ENCODE data around the gene YIF1A. TPM values are rescaled to one million over a fixed set of nuclear protein-coding genes. Genes with fewer than 3 reads are reported as not detected.

YIF1A gene
- total RNA-seq, 4 donors from 2014 or later: 60.6 to 99.7 (median 72.3) TPM

GRCh38 chr11:66285250-66285947 lies 3.5 kb downstream of the YIF1A start:
- Histone ChIP-seq H3K27me3 (no peaks in the 10 kb centered on the region), H3K36me3 (no peaks in the 10 kb centered on the region), H3K27ac (no peak overlapping the region), H3K9me3 (no peaks in the 10 kb centered on the region), H3K4me1 (peaks cover 23 to 37% (median 27%) of the 10 kb centered on the region in 4 donors), H3K4me3 (no peak overlapping the region)
- in situ Hi-C loops (cut with MboI; ENCODE audit: low pct_ligation_motif_present in 1 of 4, low pct_unique_long_range_greater_than_20kb in 1 of 4, low sequenced_read_pairs in 3 of 4) (loop anchor here in 1 of 4 donors (10.0 kb wide), 1 partner anchor 61 kb away; no protein-coding TSS in a partner anchor), intact Hi-C loops (cut with DNase I; ENCODE audit: low total_unique reads) (loop anchor here (10.0 kb wide), 1 partner anchor 61 kb away; no protein-coding TSS in a partner anchor)
- DNase-seq: no peak
- WGBS, 2 donors (ENCODE audit: low coverage in 1 of 2): 92% methylated on average over 13 of the region's 13 CpGs; no CpG with 5 or more reads in 1 of the 2 donors
- TF ChIP-seq, protein P1, sequence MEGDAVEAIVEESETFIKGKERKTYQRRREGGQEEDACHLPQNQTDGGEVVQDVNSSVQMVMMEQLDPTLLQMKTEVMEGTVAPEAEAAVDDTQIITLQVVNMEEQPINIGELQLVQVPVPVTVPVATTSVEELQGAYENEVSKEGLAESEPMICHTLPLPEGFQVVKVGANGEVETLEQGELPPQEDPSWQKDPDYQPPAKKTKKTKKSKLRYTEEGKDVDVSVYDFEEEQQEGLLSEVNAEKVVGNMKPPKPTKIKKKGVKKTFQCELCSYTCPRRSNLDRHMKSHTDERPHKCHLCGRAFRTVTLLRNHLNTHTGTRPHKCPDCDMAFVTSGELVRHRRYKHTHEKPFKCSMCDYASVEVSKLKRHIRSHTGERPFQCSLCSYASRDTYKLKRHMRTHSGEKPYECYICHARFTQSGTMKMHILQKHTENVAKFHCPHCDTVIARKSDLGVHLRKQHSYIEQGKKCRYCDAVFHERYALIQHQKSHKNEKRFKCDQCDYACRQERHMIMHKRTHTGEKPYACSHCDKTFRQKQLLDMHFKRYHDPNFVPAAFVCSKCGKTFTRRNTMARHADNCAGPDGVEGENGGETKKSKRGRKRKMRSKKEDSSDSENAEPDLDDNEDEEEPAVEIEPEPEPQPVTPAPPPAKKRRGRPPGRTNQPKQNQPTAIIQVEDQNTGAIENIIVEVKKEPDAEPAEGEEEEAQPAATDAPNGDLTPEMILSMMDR (IDR thresholded peaks at IDR 0.05): no peak
- no peak for TF ChIP-seq EP300 (IDR thresholded peaks at IDR 0.05; ENCODE audit: low read depth)
- no peak for TF ChIP-seq POLR2AphosphoS5 (IDR thresholded peaks at IDR 0.05)
- no peak for TF ChIP-seq POLR2A (IDR thresholded peaks at IDR 0.05)

DNA sequence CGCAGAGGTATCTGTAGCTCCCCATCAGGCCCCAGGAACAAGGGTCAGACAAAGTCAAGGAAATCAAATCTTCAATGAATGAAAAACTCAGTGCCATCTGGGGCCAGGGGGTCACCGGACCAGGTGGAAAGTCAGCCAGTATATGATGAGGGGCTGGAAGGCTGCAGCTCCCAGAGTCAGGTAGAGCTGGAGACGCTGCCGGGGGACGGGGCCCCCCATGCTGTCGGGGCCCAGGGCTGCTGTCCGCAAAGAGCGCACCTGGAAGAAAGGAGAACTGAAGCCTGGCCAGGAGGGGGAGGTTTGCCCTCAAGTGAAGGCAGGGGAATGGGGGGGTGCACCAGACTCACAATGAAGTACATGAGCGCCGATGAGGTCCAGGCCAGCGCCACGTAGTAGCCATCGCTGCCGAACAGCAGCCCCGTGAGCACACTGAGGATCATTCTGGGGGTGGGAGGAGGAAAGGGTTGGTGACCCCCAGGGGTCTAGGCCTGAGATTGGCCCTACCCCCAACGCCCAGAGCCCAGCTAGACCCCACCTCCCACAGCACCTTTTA lies 4.3 kb downstream of the YIF1A start:
- DNase-seq: no peak
- Histone ChIP-seq H3K4me1 (peaks cover 17 to 29% (median 21%) of the 10 kb centered on the region in 4 donors), H3K27ac (no peak overlapping the region), H3K36me3 (no peaks in the 10 kb centered on the region), H3K9me3 (no peaks in the 10 kb centered on the region), H3K4me3 (no peak overlapping the region), H3K27me3 (no peaks in the 10 kb centered on the region)
- TF ChIP-seq POLR2AphosphoS5 (IDR thresholded peaks at IDR 0.05): no peak
- TF ChIP-seq EP300 (IDR thresholded peaks at IDR 0.05; ENCODE audit: low read depth): no peak
- TF ChIP-seq, protein P1 (IDR thresholded peaks at IDR 0.05): no peak
- no peak for TF ChIP-seq POLR2A (IDR thresholded peaks at IDR 0.05)
- intact Hi-C loops (cut with DNase I; ENCODE audit: low total_unique reads) (loop anchor here (10.0 kb wide), 1 partner anchor 60 kb away; no protein-coding TSS in a partner anchor), in situ Hi-C loops (cut with MboI; ENCODE audit: low pct_ligation_motif_present in 1 of 4, low pct_unique_long_range_greater_than_20kb in 1 of 4, low sequenced_read_pairs in 3 of 4) (loop anchor here in 1 of 4 donors (10.0 kb wide), 1 partner anchor 60 kb away; no protein-coding TSS in a partner anchor)
- 85 to 100% methylated on average over 3 to 16 of the region's 16 CpGs for WGBS, 2 donors (ENCODE audit: low coverage in 1 of 2)

DNA sequence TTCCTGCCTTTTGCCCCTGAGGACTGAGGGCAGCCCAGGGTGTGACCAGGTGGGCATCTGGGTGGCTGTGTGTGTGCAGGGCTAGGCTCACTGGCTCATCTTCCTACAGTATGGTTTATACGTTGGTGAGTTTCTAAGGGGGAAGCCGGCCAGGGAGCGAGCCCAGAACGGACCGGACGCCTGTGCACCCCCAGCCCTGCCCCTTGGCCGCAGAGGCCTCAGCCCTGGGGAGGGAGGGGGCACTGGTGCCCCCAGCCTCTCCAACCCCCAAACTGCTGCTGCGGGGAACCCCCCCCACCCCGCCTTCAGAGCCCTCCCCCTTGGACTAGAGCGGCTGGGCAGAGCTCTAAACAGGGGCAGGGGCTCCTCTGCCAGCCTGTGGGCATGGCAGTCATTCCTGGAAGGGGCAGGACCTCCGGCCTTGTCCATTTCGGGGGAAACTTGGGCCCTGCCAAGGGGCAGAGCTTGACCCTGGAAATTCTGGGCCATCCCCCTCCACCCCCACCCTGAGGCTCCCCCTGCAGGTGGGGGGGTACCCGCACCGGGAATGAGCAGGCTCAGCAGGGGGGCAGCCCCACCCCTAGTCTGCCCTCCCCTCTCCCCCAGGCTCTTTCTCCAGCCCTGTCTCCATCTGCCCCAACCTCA lies 5.4 kb downstream of the YIF1A start:
- in situ Hi-C loops (cut with MboI; ENCODE audit: low pct_ligation_motif_present in 1 of 4, low pct_unique_long_range_greater_than_20kb in 1 of 4, low sequenced_read_pairs in 3 of 4): loop anchor here in 1 of 4 donors (10.0 kb wide), 1 partner anchor 59 kb away; no protein-coding TSS in a partner anchor
- no peaks in the 10 kb centered on the region for H3K36me3 ChIP-seq
- TF ChIP-seq POLR2AphosphoS5 (IDR thresholded peaks at IDR 0.05): no peak
- TF ChIP-seq POLR2A (IDR thresholded peaks at IDR 0.05): no peak
- TF ChIP-seq, protein P1 (IDR thresholded peaks at IDR 0.05): no peak
- no peak for TF ChIP-seq EP300 (IDR thresholded peaks at IDR 0.05; ENCODE audit: low read depth)
- H3K27ac ChIP-seq: no peak overlapping the region
- no peaks in the 10 kb centered on the region for H3K9me3 ChIP-seq
- H3K4me3 ChIP-seq: no peak overlapping the region
- WGBS, 2 donors (ENCODE audit: low coverage in 1 of 2): 87% methylated on average over 14 of the region's 14 CpGs; no CpG with 5 or more reads in 1 of the 2 donors
- H3K27me3 ChIP-seq: no peaks in the 10 kb centered on the region
- peaks cover 17 to 30% (median 23%) of the 10 kb centered on the region in 4 donors for H3K4me1 ChIP-seq
- intact Hi-C loops (cut with DNase I; ENCODE audit: low total_unique reads): loop anchor here (10.0 kb wide), 1 partner anchor 59 kb away; no protein-coding TSS in a partner anchor
- no peak for DNase-seq

All from transverse colon (tissue), 4 donors.